HL-60 (cell line): ENCODE measurements around the gene TLK2.
"Not testable (repeated sequence)": the region's sequence is repeated elsewhere in the genome, so short reads cannot be mapped to it uniquely, and the experiment has no call there.

ENCODE experiments used
- DNase-seq, 2 experiments: peaks; one replicate each; pipeline ENCODE4 v3.0.0-alpha.2; 2010 to 2020; ENCODE audit warnings: low read depth in 1 of 2, low spot score in 1 of 2
- H3K27ac ChIP-seq: fragments of 250-450 bp; sonication (Bioruptor Pico); replicated peaks from 2 replicates; pipeline ENCODE4 v1.5.1; 2020; ENCODE audit warnings: mild to moderate bottlenecking, moderate library complexity
- H3K27me3 ChIP-seq: fragments of 250-450 bp; sonication (Bioruptor Pico); 2 replicates; pipeline ENCODE4 v1.5.1; 2021; ENCODE audit warnings: mild to moderate bottlenecking, moderate library complexity; ENCODE audit not compliant: insufficient read depth, poor library complexity, severe bottlenecking
- H3K4me3 ChIP-seq: replicated peaks from 2 replicates; pipeline ENCODE4 v1.5.1; 2011; ENCODE audit warnings: mild to moderate bottlenecking, control low read depth, low read length; ENCODE audit not compliant: insufficient read depth

Gene TLK2

DNA sequence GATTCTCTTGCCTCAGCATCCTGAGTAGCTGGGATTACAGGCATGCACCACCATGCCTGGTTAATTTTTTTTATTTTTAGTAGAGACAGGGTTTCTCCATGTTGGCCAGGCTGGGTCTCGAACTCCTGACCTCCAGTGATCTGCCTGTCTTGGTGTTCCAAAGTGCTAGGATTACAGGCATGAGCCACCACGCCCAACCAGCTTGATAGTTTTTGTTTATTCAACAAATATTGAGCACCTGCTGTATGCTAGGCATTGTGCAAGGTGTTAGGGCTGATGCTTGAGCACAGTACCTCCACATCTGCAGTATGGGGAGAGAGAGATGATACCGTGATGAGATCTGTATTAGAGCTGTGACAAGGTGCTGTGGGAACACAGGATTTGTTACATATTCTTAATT lies 3.9 kb downstream of the TLK2 start:
- H3K27me3 ChIP-seq, H3K4me3 ChIP-seq, DNase-seq, H3K27ac ChIP-seq: not testable (repeated sequence)

GRCh38 chr17:62490990-62491389 lies 12.4 kb downstream of the TLK2 start:
- H3K4me3 ChIP-seq, DNase-seq, H3K27me3 ChIP-seq, H3K27ac ChIP-seq: not testable (repeated sequence)

- H3K27ac ChIP-seq, DNase-seq, H3K27me3 ChIP-seq, H3K4me3 ChIP-seq: not testable (repeated sequence)
These were observed 14.5 kb downstream of the TLK2 start for GRCh38 chr17:62493049-62493655.

- not testable (repeated sequence) for H3K27me3 ChIP-seq, H3K4me3 ChIP-seq, DNase-seq, H3K27ac ChIP-seq
These were observed 15.4 kb downstream of the TLK2 start for GRCh38 chr17:62494073-62494472.

DNA sequence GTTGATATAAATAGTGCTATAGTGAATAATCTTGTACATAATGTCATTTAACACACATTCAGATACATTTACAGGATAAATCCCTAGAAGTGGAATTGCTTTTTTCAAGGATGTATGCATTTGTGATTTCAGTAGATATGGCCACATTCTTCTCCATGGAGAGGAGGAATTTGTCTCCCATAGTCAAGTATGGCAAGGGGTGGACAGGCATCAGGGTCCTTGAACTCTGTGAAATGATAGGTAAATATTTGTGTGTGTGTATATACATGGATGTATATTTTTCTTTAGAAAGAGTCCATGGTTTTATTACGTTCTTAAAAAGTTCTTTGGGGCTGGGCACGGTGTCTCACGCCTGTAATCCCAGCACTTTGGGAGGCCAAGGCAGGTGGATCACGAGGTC lies 17.7 kb downstream of the TLK2 start:
- not testable (repeated sequence) for H3K27ac ChIP-seq, H3K4me3 ChIP-seq, DNase-seq, H3K27me3 ChIP-seq

GRCh38 chr17:62498796-62499195 lies 20.2 kb downstream of the TLK2 start:
- H3K27ac ChIP-seq, DNase-seq, H3K27me3 ChIP-seq, H3K4me3 ChIP-seq: not testable (repeated sequence)

DNA sequence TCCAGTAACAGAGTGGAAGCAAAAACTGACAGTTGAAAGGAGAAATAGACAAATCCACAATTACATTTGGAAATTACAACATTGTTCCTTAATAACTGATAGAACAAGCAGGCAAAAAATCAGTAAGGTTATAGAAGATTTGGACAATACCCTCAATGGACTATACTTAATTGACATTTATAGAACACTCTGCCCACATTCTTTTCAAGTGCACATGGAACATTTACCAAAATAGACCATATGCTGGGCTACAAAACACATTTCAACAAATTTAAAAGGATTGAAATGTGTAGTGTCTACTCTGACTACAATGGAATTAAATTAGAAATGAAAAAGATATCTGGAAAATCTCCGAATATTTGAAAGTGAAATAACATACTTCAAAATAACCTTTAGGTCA lies 21.8 kb downstream of the TLK2 start:
- H3K27me3 ChIP-seq, H3K4me3 ChIP-seq, DNase-seq, H3K27ac ChIP-seq: not testable (repeated sequence)

GRCh38 chr17:62504857-62505256 lies 26.2 kb downstream of the TLK2 start:
- H3K27ac ChIP-seq, DNase-seq, H3K4me3 ChIP-seq, H3K27me3 ChIP-seq: not testable (repeated sequence)

GRCh38 chr17:62507191-62507836 lies 28.7 kb downstream of the TLK2 start:
- DNase-seq, H3K27me3 ChIP-seq, H3K4me3 ChIP-seq, H3K27ac ChIP-seq: not testable (repeated sequence)

DNA sequence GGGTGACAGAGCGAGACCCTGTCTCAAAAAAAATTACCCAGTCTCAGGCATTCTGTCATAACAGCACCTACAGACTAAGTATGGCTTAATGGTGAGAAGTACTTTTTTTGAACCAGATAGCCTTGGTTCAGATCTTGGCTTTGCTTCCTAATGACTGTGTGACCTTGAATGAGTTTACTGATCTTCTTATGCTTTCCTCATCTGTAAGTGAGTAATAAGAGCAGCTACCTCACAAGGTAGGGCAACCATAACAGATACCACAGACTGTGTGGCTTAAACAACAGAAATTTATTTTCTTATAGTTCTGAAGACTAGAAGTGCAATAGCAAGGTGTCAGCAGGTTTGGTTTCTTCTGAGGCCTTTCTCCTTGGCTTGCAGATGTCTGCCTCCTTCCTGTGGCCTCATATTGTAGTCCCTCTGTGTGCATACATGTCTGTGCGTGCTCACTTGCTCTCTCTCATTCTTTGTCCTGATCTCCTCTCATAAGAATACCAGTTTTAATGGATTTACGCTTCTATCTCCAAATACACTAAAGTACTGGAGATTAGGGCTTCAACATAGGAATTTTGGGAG lies 31.7 kb downstream of the TLK2 start:
- H3K27me3 ChIP-seq, H3K27ac ChIP-seq, DNase-seq, H3K4me3 ChIP-seq: not testable (repeated sequence)

DNA sequence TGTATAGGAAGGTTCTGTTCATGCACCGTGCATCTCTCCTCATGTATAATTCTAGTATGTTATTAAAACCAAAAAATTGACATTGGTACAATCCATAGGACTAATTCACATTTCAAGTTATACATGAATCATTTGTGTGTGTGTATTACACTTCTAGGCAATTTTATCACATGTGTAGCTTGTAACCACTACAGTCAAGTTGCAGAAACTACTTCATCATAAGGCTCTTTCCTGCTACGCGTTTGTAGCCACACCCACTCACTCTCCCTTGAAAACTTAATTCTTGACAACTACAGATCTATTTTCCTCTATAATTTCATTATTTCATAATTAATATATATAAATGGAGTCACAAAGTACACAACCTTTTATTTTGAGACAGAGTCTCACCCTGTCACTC lies 32.4 kb downstream of the TLK2 start:
- H3K27me3 ChIP-seq, H3K4me3 ChIP-seq, H3K27ac ChIP-seq, DNase-seq: not testable (repeated sequence)

DNA sequence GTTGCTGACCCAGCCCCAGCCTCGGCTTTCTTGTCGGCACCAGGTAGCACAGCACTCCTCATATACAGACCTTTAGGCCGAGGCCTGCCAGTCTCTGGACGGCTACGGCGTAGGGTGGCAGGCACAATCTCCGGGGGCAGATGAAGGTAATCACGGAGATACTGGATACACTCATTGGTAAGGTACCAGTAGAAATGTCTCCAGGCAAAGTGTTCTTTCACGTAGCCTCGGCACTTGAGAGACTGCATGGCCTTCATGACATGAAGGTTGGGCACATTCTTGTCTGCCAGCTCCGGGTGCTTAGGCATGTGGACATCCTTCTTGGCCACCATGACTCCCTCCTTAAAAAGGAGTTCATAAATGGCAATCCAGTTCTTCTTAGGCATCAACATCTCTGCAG lies 37.8 kb downstream of the TLK2 start:
- H3K27me3 ChIP-seq, H3K4me3 ChIP-seq, H3K27ac ChIP-seq, DNase-seq: not testable (repeated sequence)

- not testable (repeated sequence) for H3K27ac ChIP-seq, DNase-seq, H3K4me3 ChIP-seq, H3K27me3 ChIP-seq
These were observed 42.7 kb downstream of the TLK2 start for GRCh38 chr17:62521295-62521694.

- not testable (repeated sequence) for H3K27ac ChIP-seq, H3K4me3 ChIP-seq, H3K27me3 ChIP-seq, DNase-seq
These were observed 45.5 kb downstream of the TLK2 start for GRCh38 chr17:62524077-62524476.

GRCh38 chr17:62525317-62525716 lies 46.7 kb downstream of the TLK2 start:
- not testable (repeated sequence) for H3K27me3 ChIP-seq, H3K4me3 ChIP-seq, H3K27ac ChIP-seq, DNase-seq
